Ammon's horn (tissue), 1 donor: ENCODE measurements around the gene SHROOM3.
"Not testable (repeated sequence)": the region's sequence is repeated elsewhere in the genome, so short reads cannot be mapped to it uniquely, and the experiment has no call there.

ENCODE experiments used
- DNase-seq: peaks from one replicate; pipeline ENCODE4 v3.0.0-alpha.2; 2016; ENCODE audit warnings: low spot score

Gene SHROOM3

GRCh38 chr4:76594173-76594572 lies 159.1 kb downstream of the SHROOM3 start:
- no peak for DNase-seq

- no peak for DNase-seq
Observed at GRCh38 chr4:76595435-76595834, 160.4 kb downstream of the SHROOM3 start.

DNA sequence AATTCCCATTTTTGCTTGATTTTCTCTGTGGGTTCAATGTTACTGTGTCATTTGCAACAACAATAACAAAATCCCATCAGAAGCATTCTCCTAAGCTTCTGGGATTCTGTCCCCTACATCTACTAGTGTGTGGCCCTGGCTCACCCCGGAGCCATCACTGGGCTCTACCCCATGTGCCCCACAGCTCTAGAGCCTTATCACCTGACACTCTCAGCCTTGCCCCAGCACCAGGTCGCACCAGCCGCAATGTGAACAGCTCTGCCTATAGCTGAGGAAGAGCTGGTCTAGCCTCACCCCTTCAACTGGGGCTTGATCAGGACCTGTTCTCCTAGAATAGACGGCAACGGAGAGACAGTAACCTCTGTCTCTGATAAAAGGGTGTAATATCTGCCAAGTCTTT lies 161.7 kb downstream of the SHROOM3 start:
- no peak for DNase-seq

GRCh38 chr4:76597423-76597979 lies 162.5 kb downstream of the SHROOM3 start:
- DNase-seq = no peak

GRCh38 chr4:76600447-76600846 lies 165.4 kb downstream of the SHROOM3 start:
- no peak for DNase-seq

DNA sequence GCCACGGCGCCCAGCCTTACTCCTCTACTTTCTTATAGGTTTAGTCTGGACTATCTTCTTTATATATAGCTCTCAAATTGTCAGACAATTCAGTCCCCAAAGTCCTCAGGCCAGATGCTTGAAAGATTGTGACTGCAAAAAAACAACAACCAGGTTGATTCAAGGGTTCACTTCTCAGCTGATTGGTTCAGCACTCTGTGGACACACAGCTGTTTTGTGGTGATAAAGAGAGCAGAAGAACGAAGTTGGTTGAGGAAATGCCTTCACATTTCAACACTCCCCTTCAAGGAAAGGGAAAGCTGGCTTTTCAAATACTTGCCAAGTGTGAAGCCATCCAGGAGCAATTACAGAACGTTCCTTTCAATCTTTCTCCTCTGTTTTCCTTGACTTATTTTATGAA lies 166.8 kb downstream of the SHROOM3 start:
- DNase-seq = no peak

DNA sequence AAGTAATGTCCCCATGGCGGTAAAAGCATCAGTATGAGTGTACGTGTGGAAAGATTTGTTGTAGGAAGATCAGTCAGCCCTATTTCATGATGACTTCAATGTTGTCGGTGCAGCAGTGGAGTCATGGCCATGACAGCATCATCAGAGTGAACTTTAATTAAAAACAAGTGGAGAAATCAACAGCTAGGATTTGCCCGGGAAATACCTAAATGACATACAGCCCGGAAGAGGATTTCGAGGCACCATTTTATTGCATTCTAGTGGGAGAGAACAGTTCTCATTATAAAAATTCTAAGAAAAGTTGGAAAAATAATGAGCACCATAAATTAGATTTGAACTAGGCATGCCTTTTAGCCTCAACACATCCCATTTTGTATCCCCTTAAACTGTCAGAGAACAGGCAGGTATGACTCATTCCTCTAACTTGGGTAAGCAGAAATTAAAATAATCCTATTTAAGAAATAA lies 170.1 kb downstream of the SHROOM3 start:
- DNase-seq = no peak

- DNase-seq = no peak
Observed at GRCh38 chr4:76606645-76607265, 171.7 kb downstream of the SHROOM3 start.

DNA sequence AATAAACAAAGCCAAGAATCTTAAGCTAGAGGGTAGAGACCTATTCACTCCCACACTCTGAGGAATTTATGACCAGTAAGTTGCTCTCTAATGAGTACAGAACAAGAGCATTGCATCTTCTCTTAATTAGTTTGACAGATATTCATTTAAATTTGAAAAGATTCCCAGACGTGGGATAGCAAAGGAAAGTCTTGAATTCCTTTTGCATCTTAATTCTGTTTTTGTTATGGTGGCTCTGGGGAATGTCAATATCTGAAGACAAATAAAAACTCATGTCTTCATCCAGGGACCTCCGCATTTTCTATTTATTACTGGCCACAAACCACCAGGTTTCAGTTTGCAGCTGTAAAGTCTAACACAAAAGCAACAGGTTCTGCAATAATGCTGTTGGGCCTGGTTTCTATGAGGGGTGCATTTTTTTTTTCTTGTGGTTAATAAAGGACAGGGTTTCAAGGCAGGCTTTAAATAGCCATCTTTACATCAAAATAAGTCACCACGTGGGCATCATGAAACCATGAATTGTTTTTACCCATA lies 172.3 kb downstream of the SHROOM3 start:
- no peak for DNase-seq

GRCh38 chr4:76607846-76608245 lies 172.8 kb downstream of the SHROOM3 start:
- DNase-seq = no peak

- DNase-seq = not testable (repeated sequence)
Observed at GRCh38 chr4:76608549-76608948, 173.5 kb downstream of the SHROOM3 start.

DNA sequence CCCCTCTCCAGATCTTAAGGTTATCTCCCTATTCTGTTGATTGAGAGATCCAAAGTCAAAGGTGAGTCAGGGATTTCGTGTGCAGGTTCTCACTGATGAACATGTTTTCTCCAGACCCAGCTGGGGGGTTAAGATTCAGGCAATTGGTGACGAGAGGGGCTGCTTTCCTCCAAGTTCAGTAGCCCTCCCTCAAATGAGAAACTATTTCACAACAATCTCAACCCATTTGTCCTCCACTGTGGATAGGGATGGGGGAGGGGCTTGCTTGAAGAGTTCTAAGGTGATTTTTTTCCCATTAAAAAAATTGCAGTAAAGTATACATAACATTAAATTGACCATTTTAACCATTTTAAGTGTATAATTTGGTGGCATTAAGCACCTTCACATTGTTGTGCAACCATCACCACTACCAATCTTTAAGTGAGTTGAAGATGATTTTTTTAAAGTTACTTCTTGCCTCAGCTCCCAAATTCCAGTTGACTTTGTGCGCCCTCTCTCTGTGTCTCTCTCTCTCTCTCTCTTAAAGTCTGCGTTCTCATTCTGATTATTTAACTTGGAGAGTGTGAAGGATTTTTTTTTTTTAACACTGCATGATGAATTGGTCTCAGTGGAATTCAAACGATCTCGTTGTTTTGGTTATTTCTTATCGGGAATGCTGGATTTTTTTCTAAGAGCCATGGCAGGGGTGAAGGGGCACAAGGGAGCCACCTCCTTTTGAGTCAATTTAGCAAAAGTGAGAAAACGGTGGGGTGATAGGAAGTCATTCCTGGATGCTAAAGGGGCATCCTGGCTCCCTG lies 175.9 kb downstream of the SHROOM3 start:
- DNase-seq = no peak

DNA sequence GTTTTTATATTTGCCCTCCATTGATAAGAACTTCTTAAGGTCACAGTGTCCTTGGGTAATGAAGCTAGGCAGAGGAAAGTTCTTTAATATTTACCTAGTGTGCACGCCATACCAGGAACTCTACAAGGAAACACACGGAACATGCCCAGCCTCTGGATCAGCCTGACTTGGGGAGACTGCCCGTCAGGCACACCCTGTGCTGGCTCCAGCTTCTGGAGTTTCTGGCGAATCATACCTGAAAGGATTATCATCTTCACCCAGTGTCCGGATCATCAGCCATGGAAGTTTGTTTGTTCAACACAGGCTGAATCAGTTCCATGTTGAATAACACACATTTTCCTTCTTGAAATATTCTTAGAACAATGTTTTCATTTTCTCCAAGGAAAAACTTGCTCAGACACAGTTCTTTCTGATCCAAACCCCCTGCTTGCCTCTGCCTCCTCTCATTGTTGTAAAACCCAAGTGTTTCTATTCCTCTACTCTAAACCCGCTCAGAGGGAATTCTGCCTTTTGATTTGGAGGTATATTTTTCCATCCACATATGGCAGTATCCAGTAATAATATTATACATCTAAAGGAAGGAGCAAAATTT lies 176.7 kb downstream of the SHROOM3 start:
- DNase-seq = no peak

DNA sequence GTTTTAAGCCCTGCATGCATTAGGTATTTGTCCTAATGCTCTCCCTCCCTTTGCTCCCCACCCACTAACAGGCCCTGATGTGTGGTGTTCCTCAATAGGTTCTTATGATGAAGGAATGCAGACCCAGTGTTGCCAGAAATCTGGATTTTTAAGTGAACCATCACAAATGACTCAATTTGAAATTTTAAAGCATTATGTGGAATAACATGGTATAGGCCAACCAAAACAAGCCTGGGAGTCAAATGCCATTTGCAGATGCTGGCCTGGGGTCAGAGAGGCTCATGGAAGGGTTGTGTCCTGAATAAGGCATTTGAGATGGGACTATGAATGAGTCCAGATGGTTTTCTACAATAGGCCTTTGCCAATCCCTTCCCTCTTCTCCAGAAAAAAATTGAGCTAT lies 179.6 kb downstream of the SHROOM3 start:
- DNase-seq = no peak

DNA sequence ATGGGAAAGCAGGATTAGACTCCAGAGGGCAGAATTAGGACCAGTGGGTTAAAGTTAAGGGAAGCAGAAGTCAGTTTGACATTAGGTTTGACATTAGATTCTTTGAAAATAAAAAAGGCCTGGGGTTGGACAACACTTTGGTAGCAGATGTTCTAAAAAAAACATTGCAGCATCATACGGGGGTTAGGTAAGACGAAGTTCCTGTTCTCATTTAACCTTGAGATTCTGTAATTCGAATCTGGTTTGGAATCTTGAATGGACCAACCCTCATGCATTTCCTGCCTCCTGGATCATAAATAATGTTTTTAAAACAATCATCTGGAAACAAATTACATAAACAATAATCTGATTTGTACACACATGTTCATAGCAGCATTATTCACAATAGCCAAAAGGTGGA lies 181.0 kb downstream of the SHROOM3 start:
- DNase-seq = no peak

GRCh38 chr4:76616526-76616925 lies 181.5 kb downstream of the SHROOM3 start:
- DNase-seq = no peak

DNA sequence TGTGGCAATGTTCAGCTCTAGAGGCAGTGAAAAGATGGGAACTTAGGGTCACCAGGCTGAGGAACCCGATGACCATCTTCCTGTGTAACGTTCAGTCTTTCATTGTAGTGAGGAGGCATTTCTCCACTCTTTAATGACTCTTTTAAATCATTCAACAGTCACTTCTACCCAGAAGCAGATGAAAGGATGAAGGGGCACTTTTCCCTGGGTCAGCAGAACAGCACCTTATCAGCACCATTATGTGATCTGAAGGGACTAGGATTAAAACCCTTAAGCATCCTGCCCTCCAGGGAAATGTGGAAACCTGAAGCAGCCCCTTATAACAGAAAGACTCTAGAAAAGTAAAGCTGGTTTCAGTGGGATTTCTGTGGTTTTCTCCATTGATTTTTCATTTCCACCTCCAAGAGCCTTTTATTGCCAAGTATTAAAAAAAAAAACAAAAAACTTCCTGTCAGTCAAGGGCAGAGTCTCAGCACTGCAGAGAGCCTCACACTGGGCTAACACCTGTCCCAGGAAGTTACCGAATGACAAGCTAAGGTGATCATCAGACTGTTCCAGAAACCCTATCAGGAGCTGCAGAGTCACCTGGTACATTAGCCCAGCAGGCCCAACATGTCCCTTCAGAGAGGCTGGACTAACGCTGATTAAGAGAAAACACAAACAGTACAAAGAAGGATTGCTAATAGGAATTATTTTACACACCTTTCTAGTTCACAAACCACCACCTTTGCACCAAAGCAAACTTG lies 185.9 kb downstream of the SHROOM3 start:
- DNase-seq = no peak

DNA sequence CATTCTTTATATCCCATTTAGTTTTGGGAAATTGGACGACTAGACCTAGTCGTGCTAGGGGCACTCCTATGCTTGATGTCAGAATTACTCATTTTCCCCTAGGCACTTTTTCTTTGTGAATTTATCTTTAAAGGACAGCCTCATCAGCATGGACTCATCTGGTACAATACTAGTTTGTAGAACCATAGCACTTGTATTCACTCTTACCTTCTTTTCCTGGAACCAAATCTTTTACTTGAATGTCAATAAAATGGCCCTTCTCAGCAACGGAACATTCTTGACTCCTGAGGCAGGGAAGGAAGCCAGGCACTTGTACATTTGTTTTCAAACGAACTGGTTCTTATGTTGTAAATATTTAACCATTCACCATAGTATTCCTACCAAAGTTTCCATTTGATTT lies 187.1 kb downstream of the SHROOM3 start:
- no peak for DNase-seq

DNA sequence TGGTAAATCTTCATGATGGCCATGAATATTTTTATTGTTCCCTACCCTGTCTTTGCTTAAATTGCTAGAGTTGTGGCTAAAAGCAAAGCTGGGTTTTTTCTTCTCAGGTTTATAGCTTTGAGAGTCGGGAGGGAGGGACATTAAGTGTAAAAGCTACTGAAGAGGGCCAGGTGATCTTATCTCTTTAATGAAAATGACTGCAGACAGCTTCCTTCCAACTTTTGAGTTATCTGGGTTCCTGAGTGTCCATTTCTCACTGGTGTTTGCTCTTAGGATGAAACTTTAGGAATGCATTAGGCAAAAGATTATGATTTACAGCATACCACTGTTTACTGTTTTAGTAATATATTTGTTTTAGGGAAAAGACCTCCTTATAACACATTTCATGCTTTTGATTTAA lies 187.7 kb downstream of the SHROOM3 start:
- DNase-seq = no peak

DNA sequence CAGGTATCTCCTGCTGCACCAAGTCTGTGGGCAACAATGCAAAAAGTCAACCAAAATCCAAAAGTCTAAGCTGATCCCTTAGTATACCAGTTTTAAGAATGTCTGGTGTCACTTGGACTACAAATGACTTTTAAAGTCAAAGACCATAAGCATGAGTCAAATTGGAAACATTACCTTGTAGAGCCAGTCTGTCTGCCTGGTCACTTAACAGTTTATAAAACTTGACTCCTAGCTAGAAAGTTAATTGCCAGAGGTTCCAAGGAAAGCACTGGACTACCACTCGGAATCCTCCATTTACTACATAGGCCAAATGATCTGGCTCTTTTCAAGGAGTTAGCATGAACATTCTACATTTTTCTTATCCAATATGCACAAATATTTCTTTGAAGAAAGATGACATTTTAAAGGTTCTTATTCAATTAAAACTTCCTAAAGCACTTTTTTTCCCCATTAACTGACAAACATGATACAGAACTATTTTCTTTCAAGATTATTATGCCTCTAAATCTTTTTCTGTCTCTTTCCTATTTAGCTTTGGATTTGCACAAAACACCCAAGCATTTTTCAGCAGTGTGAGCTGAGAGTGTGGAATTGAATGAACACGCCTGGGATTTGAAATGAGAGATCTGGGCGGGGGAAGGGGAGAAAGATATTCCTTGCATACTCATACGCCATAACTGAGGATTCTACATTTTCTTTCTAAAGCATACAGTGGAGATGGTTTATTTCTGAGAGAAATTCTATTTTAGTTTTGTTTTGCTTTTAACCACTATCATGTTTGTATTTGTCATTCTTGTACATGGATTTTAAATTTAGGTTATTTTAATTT lies 188.4 kb downstream of the SHROOM3 start:
- DNase-seq = no peak

- peak; percentile 11 for DNase-seq
Observed at GRCh38 chr4:76624241-76624681, 189.2 kb downstream of the SHROOM3 start.
